Measurements from ENCODE around the gene SLC2A14.
"Not testable (repeated sequence)": the region's sequence is repeated elsewhere in the genome, so short reads cannot be mapped to it uniquely, and the experiment has no call there.

The SLC2A14 gene

DNA sequence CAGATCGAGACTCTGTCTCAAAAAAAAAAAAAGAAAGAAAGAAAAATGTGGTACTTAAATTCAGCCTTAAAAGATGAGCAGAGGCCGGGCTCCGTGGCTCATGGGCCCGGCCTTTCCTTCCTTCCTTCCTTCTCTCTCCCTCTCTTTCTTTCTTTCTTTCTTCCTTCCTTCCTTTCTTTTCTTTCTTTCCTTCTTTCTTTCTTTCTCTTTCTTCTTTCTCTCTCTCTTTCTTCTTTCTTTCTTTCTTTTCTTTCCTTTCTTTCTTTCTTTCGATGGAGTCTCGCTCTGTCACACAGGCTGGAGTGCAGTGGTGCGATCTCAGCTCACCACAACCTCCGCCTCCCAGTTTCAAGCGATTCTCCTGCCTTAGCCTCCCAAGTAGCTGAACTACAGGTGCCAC is 89.3 kb downstream of the SLC2A14 start:
- H3K27ac Mint-ChIP-seq; H3K9me3 Mint-ChIP-seq (ENCODE audit: low read depth); H3K4me3 Mint-ChIP-seq; H3K36me3 Mint-ChIP-seq; H3K4me1 Mint-ChIP-seq (ENCODE audit: low read depth); H3K27me3 Mint-ChIP-seq: not testable (repeated sequence)

DNA sequence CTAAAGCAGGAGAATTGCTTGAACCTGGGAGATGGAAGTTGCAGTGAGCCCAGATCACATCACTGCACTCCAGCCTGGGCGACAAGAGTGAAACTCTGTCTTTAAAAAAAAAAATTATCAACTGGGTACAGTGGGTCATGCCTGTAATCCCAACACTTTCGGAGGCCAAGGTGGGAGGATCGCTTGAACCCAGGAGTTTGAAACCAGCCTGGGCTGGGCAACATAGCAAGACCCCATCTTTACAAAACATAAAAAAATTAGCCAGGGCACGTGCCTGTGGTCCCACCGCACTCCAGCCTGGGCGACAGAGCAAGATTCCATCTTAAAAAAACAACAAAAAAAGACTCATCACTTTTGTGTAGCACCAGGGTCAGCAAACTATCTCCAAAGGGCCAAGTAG is 90.7 kb downstream of the SLC2A14 start:
- H3K4me1 Mint-ChIP-seq (ENCODE audit: low read depth): no peaks in the 10 kb centered on the region
- no peaks in the 10 kb centered on the region for H3K36me3 Mint-ChIP-seq
- no peak overlapping the region for H3K27ac Mint-ChIP-seq
- H3K27me3 Mint-ChIP-seq: peaks cover 2% of the 10 kb centered on the region
- no peak overlapping the region for H3K4me3 Mint-ChIP-seq
- H3K9me3 Mint-ChIP-seq (ENCODE audit: low read depth): no peaks in the 10 kb centered on the region

DNA sequence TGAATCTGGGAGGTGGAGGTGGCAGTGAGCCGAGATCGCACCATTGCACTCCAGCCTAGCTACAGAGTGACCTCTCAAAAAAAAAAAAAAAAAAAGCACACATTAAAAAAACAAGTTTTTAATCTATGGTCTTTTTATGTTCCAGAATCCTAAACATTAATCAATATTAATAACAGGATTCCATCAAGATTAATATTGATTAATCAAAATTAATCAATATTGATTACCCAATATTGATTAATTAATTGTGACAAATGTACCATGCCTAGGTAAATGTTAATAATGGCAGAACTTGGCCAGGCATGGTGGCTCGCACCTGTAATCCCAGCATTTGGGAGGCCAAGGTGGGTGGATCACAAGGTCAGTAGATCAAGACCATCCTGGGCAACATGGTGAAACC is 91.4 kb downstream of the SLC2A14 start:
- H3K9me3 Mint-ChIP-seq (ENCODE audit: low read depth): no peaks in the 10 kb centered on the region
- no peaks in the 10 kb centered on the region for H3K36me3 Mint-ChIP-seq
- H3K27ac Mint-ChIP-seq: no peak overlapping the region

DNA sequence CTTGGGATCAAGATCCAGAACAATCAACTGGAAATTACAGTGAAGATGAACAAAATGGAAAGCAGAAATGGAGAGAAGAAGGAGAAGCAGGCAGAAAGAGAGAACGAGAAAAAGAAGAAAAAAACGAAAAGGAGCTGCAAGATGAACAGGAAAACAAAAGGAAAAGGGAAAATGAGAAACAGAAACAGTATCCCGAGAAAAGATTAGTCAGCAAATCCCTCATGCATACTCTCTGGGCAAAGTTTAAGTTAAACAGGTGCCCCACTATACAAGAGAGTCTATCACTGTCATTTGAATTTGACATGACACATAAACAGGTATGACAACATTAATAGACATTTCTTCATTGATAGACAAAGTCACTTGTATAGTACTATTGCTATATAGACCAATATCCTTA is 102.7 kb downstream of the SLC2A14 start:
- Mint-ChIP-seq H3K36me3 (no peaks in the 10 kb centered on the region), H3K4me3 (no peak overlapping the region), H3K27ac (no peak overlapping the region), H3K27me3 (peaks cover 2% of the 10 kb centered on the region), H3K4me1 (ENCODE audit: low read depth) (no peaks in the 10 kb centered on the region), H3K9me3 (ENCODE audit: low read depth) (no peaks in the 10 kb centered on the region)

More for the DNA sequence above, 91.4 kb downstream of the SLC2A14 start:
- H3K27me3 Mint-ChIP-seq: peaks cover 2% of the 10 kb centered on the region
- no peak overlapping the region for H3K4me3 Mint-ChIP-seq
- H3K4me1 Mint-ChIP-seq (ENCODE audit: low read depth): no peaks in the 10 kb centered on the region

Data from activated naive CD8-positive, alpha-beta T cell (primary cell).